LNCAP (cell line): ENCODE measurements around the gene CCDC178.

Experiments used
- TF ChIP-seq, protein P1 (sequence below): fragments of 450-650 bp; IDR thresholded peaks from 2 replicates; pipeline ENCODE4 v1.5.1; 2017; ENCODE audit warnings: mild to moderate bottlenecking

The CCDC178 gene

DNA sequence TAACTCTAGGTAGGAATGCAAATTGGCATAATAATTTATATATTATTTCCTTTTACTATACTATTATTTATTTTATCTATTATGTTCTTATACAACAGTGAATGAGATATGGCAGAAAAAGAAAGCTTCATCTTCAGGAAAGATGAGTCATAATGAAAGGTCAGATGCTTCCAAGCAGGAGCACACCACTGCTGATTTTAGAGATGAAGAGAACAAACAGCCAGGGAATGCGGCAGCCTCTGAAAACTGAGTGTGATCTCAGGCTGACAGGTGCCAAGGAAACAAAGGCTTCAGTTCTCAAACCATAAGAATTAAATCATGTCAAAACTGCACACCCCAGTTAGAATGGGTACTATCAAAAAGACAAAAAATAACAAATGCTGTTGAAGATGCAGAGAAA lies 149.0 kb downstream of the CCDC178 start:
- TF ChIP-seq, protein P1, sequence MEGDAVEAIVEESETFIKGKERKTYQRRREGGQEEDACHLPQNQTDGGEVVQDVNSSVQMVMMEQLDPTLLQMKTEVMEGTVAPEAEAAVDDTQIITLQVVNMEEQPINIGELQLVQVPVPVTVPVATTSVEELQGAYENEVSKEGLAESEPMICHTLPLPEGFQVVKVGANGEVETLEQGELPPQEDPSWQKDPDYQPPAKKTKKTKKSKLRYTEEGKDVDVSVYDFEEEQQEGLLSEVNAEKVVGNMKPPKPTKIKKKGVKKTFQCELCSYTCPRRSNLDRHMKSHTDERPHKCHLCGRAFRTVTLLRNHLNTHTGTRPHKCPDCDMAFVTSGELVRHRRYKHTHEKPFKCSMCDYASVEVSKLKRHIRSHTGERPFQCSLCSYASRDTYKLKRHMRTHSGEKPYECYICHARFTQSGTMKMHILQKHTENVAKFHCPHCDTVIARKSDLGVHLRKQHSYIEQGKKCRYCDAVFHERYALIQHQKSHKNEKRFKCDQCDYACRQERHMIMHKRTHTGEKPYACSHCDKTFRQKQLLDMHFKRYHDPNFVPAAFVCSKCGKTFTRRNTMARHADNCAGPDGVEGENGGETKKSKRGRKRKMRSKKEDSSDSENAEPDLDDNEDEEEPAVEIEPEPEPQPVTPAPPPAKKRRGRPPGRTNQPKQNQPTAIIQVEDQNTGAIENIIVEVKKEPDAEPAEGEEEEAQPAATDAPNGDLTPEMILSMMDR = no peak

- TF ChIP-seq, protein P1 = no peak
These were observed 152.3 kb downstream of the CCDC178 start for GRCh38 chr18:33288082-33288716.

DNA sequence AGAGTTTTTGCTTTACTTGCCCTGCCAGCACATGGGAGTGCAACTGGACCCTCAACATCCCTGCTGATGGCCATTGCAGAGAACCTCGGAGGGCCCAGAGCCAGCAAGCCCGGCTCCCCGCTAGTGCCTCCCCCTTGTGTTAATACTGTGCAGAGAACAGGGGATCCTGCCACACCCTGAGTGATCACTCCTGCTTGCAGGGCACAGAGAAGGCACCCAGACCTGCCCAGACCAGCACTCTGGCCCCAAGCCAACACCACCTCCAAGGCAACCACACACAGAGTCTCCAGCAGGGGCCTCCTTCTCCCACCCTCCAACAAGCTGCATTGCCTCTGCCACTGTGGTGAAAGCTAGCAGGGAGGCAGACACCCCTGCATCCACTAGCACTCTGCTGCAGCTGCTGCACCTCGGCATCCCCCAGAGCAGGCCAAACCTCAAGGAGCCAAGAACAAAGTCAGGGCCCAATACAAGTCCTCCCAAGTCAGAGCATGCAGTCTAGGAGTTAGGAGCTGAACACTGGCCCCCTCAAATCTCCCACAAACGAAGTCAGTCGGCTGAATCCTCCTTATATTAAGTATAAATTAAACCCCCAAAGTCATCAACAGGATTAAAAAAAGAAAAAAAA lies 157.7 kb downstream of the CCDC178 start:
- TF ChIP-seq, protein P1 = no peak

DNA sequence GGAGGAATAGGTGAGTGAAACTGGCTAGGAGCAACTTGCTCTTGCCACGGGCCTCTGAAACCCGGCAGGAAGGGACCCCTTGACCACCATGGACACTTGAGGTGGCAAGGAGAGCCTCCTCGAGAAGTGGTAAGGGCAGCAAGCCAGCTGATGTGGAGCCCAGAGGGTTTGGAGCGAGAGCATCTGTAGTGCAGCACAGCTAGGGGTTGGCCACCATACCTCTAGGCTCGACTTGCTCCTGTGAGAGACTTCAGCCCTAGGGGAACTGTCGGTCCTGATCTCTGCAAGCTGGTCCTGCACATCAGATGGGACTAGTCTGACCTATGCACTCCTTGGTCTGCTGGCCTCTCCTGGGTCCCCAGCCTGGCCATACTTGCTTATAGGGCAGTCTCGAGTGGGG lies 158.4 kb downstream of the CCDC178 start:
- TF ChIP-seq, protein P1 = no peak

DNA sequence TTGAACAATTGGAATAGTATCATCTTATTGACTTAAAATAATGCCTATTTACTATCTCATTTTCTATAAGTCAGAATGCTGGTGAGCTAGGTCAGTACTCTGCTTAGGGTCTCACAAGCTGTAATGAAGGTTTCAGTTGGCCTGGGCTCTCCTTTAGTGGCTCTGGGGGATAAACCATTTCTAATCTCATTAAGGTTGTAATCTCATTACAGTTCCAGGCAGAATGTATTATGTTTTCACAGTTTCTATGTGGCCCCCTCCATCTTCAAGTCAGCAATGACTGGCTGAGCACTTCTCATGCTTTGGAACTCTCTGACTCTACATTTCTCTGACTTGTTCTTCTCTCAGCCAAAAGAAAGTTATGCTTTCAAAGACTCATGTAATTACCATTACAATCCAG lies 163.1 kb downstream of the CCDC178 start:
- TF ChIP-seq, protein P1 = no peak

DNA sequence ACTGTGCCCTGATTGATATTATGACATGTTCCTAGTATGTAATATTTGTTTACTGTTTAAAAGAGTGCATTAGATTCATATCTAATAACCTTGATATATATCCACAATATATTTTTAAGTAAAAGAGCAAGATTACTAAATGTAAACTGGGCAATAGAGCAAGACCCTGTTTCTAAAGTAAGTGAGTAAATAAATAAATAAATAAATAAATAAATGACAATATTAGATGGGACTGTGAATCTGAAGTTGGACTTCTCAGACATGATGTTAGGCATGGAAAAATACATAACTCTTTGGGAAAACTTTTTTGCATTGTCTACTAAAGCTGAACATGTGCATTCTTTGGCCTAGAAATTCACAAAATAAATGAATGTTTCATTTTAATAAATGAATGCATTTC lies 164.7 kb downstream of the CCDC178 start:
- TF ChIP-seq, protein P1 = no peak

DNA sequence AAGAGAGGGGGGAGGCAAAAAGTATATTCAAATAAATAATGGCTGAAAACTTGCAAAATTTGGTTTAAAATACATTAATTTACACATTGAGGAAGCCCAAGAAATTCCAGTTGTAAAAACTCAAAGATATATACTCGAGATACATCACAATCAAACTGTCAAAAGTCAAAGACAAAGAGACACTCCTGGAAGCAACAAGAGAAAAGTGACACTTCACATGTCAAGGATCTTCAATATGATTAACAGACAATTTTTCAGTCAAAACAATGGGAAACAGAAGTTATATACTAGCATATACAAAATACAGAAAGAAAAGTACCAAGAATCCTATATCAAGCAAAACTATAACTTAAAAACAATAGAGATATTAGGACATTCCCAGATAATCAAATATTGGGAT lies 170.2 kb downstream of the CCDC178 start:
- TF ChIP-seq, protein P1 = no peak
